ENCODE measurements around the gene IL1RN.

GRCh38 chr2:113182471-113183260, 55.3 kb downstream of the IL1RN start:
- TF ChIP-seq CTCF (IDR thresholded peaks at IDR 0.05; ENCODE audit: low read length) (no peak), EZH2 (optimal IDR thresholded peaks at IDR 0.05; ENCODE audit: low read depth, low read length) (no peak), EZH2phosphoT487 (IDR thresholded peaks at IDR 0.05; ENCODE audit: low read length) (no peak)
